SK-N-SH (cell line): Measurements from ENCODE around the gene TSGA10. TPM values are rescaled to one million over a fixed set of nuclear protein-coding genes. Genes with fewer than 3 reads are reported as not detected.

ENCODE experiments used
- CTCF ChIA-PET: fragments of 300-600, 350-600 bp; formaldehyde crosslinking; extraction: SDS; loops from one replicate; lab custom pipeline; 2021; lab: Yijun Ruan, JAX
- POLR2A ChIA-PET: fragments of 350-600 bp; sonication (Branson Sonifier 250); formaldehyde crosslinking; extraction: SDS; loops from one replicate; lab custom pipeline; 2020; ENCODE audit warnings: antibody characterized with exemption, inconsistent platforms; lab: Yijun Ruan, JAX
- DNase-seq: peaks from one replicate; pipeline ENCODE4 v3.0.0; 2012
- H2AFZ ChIP-seq: fragments of 200-600 bp; sonication (generic); 2 replicates; pipeline ENCODE4 v1.8.1; 2016; ENCODE audit warnings: antibody characterized with exemption, mild to moderate bottlenecking, low read depth
- H3F3A ChIP-seq: fragments of 200-600 bp; sonication (generic); replicated peaks from 2 replicates; pipeline ENCODE3; 2016; ENCODE audit warnings: antibody characterized with exemption, mild to moderate bottlenecking; ENCODE audit not compliant: insufficient read depth
- H3K27ac ChIP-seq, 2 experiments: fragments of 200-500 bp in 1 of 2; fragments of 200-600 bp in 1 of 2; sonication (Bioruptor generic) in 1 of 2; sonication (generic), shearing (Covaris generic) in 1 of 2; 2 replicates each; pipeline versions ENCODE4 v1.5.1 to v1.6.1; 2014 to 2016; ENCODE audit warnings: low read depth in 2 of 2, inconsistent platforms in 1 of 2, low read length in 1 of 2, mild to moderate bottlenecking in 1 of 2, mixed read lengths in 1 of 2
- H3K27me3 ChIP-seq: fragments of 200-600 bp; sonication (generic), shearing (Covaris generic); 2 replicates; pipeline ENCODE4 v1.6.1; 2016; ENCODE audit warnings: mixed run types; ENCODE audit not compliant: insufficient read depth
- H3K36me3 ChIP-seq, 2 experiments: fragments of 200-500 bp in 1 of 2; fragments of 200-600 bp in 1 of 2; sonication (Bioruptor generic) in 1 of 2; sonication (generic) in 1 of 2; replicated peaks in 1 of 2; 2 replicates each; pipeline versions ENCODE3 to v1.5.1; 2014 to 2016; ENCODE audit warnings: low read length in 1 of 2, mild to moderate bottlenecking in 1 of 2; ENCODE audit not compliant: insufficient read depth in 2 of 2, control insufficient read depth in 1 of 2
- H3K4me1 ChIP-seq, 2 experiments: fragments of 200-500 bp in 1 of 2; fragments of 200-600 bp in 1 of 2; sonication (Bioruptor generic) in 1 of 2; sonication (generic), shearing (Covaris generic) in 1 of 2; 2 replicates each; pipeline versions ENCODE4 v1.5.1 to v1.6.1; 2014 to 2016; ENCODE audit warnings: low read depth in 1 of 2, low read length in 1 of 2, mixed run types in 1 of 2; ENCODE audit not compliant: insufficient read depth in 2 of 2, control insufficient read depth in 1 of 2
- H3K4me2 ChIP-seq: fragments of 200-600 bp; sonication (generic), shearing (Covaris generic); 2 replicates; pipeline ENCODE4 v1.6.1; 2017; ENCODE audit warnings: mixed run types
- H3K4me3 ChIP-seq, 2 experiments: fragments of 200-500 bp in 1 of 2; fragments of 200-600 bp in 1 of 2; sonication (Bioruptor generic) in 1 of 2; sonication (generic), shearing (Covaris generic) in 1 of 2; 2 replicates each; pipeline versions ENCODE4 v1.5.1 to v1.8.1; 2014 to 2016; ENCODE audit warnings: low read depth in 2 of 2, inconsistent platforms in 1 of 2, low read length in 1 of 2, mild to moderate bottlenecking in 1 of 2, mixed read lengths in 1 of 2, moderate library complexity in 1 of 2
- H3K79me2 ChIP-seq: fragments of 200-600 bp; sonication (generic); 2 replicates; pipeline ENCODE4 v1.8.1; 2017; ENCODE audit warnings: mild to moderate bottlenecking; ENCODE audit not compliant: insufficient read depth
- H3K9ac ChIP-seq: fragments of 200-600 bp; sonication (generic); 2 replicates; pipeline ENCODE4 v1.6.1; 2017; ENCODE audit warnings: mixed run types
- H3K9me2 ChIP-seq: fragments of 200-600 bp; sonication (generic); 2 replicates; pipeline ENCODE4 v1.6.1; 2017; ENCODE audit warnings: mixed run types
- H3K9me3 ChIP-seq: fragments of 200-600 bp; sonication (generic); 2 replicates; pipeline ENCODE4 v1.6.1; 2017; ENCODE audit warnings: mixed run types, mild to moderate bottlenecking, moderate library complexity
- H4K20me1 ChIP-seq: fragments of 200-600 bp; sonication (generic); 2 replicates; pipeline ENCODE4 v1.6.1; 2017; ENCODE audit warnings: mild to moderate bottlenecking, mixed run types; ENCODE audit not compliant: insufficient read depth
- CTCF ChIP-seq: fragments of 200-600 bp; sonication (generic); IDR thresholded peaks from 2 replicates; pipeline ENCODE4 v1.6.1; 2017; ENCODE audit warnings: antibody characterized with exemption, mild to moderate bottlenecking, moderate library complexity
- ELF1 ChIP-seq: IDR thresholded peaks from 2 replicates; pipeline ENCODE4 v1.4.0; 2012
- EP300 ChIP-seq, 2 experiments: IDR thresholded peaks; 2 replicates each; pipeline versions ENCODE4 v1.4.0 to v1.6.1; 2012; ENCODE audit warnings: borderline replicate concordance in 1 of 2, low read depth in 1 of 2, low read length in 1 of 2
- FOXJ3 ChIP-seq: sonication (generic); formaldehyde crosslinking; IDR thresholded peaks from 2 replicates; pipeline ENCODE4 v1.5.1; 2020; ENCODE audit warnings: mild to moderate bottlenecking, missing genetic modification reagents
- FOXM1 ChIP-seq: IDR thresholded peaks from 2 replicates; pipeline ENCODE4 v1.4.0; 2012; ENCODE audit warnings: low read depth, mild to moderate bottlenecking
- GABPA ChIP-seq: IDR thresholded peaks from 2 replicates; pipeline ENCODE4 v1.4.0; 2012; ENCODE audit warnings: low read depth, mild to moderate bottlenecking
- IRF3 ChIP-seq: fragments of 150-350 bp; IDR thresholded peaks from 2 replicates; pipeline ENCODE4 v1.6.1; 2016; ENCODE audit warnings: mild to moderate bottlenecking, low read depth, low read length
- JUND ChIP-seq: IDR thresholded peaks from 2 replicates; pipeline ENCODE4 v1.4.0; 2012
- MAX ChIP-seq: IDR thresholded peaks from 2 replicates; pipeline ENCODE4 v1.4.0; 2012; ENCODE audit warnings: low read depth
- MEF2A ChIP-seq: IDR thresholded peaks from 2 replicates; pipeline ENCODE4 v1.4.0; 2012; ENCODE audit warnings: low read depth, borderline replicate concordance
- MXI1 ChIP-seq: IDR thresholded peaks from 2 replicates; pipeline ENCODE4 v1.6.1; 2012; ENCODE audit warnings: mild to moderate bottlenecking, low read depth, low read length, improper control_type of control experiment
- PBX3 ChIP-seq: IDR thresholded peaks from 2 replicates; pipeline ENCODE4; 2012
- POLR2AphosphoS5 ChIP-seq: IDR thresholded peaks from 2 replicates; pipeline ENCODE4 v1.6.1; 2012; ENCODE audit warnings: low read depth, low read length
- RAD21 ChIP-seq: IDR thresholded peaks from 2 replicates; pipeline ENCODE4 v1.6.1; 2012; ENCODE audit warnings: mild to moderate bottlenecking, low read length
- RCOR1 ChIP-seq: fragments of 150-350 bp; IDR thresholded peaks from 2 replicates; pipeline ENCODE4 v1.6.1; 2017; ENCODE audit warnings: antibody characterized with exemption, low read length
- RFX5 ChIP-seq: IDR thresholded peaks from 2 replicates; pipeline ENCODE4 v1.6.1; 2012; ENCODE audit warnings: mild to moderate bottlenecking, improper control_type of control experiment, low read length
- TAF1 ChIP-seq: IDR thresholded peaks from 2 replicates; pipeline ENCODE4 v1.6.1; 2012; ENCODE audit warnings: low read depth, mild to moderate bottlenecking, low read length, moderate library complexity, borderline replicate concordance
- TCF12 ChIP-seq: IDR thresholded peaks from 2 replicates; pipeline ENCODE4 v1.4.0; 2012
- TEAD4 ChIP-seq: IDR thresholded peaks from 2 replicates; pipeline ENCODE4 v1.4.0; 2012; ENCODE audit warnings: mild to moderate bottlenecking, borderline replicate concordance; ENCODE audit not compliant: insufficient read depth
- USF2 ChIP-seq: fragments of 150-350 bp; IDR thresholded peaks from 2 replicates; pipeline ENCODE4 v1.6.1; 2017; ENCODE audit warnings: antibody characterized with exemption, low read length, low read depth, borderline replicate concordance
- WGBS: methylation state at CpG from one replicate; pipeline ENCODE4 v1.1.6; 2017; ENCODE audit warnings: low lambda C conversion rate; 5-methylcytosine and 5-hydroxymethylcytosine counted together
- polyA plus RNA-seq, 3 experiments: library from polyadenylated mRNA; depleted of rRNA; stranded (reverse); fragments of >200 nt; gene quantifications; 2 replicates each; pipeline ENCODE4 v1.2.3, GENCODE V29; 2012

The TSGA10 gene
- polyA plus RNA-seq, 1 of the 3 experiments (the other 2 are of a cell fraction): 1.8 TPM

- H3K36me3 ChIP-seq: peaks cover 0 to 16% of the 10 kb centered on the region in 2 experiments
- H4K20me1 ChIP-seq: no peaks in the 10 kb centered on the region
- ChIA-PET CTCF (interaction anchor here (0.9 to 1.4 kb wide), 3 partner anchors 26 to 336 kb away, joined by 3 to 5 read pairs (median 3); partner anchors contain the start of gene REV1), POLR2A (interaction anchor here (0.7 to 2.0 kb wide), 7 partner anchors 8 to 183 kb away, joined by 3 to 20 read pairs (median 4); partner anchors contain the start of genes C2orf15 and EIF5B)
- peak overlapping the region in 1 of 2 experiments; percentile 70; a peak in 1 of 4 replicates for H3K27ac ChIP-seq
- no peaks in the 10 kb centered on the region for H3K9me2 ChIP-seq
- H3K4me1 ChIP-seq: peaks cover 0 to 8% of the 10 kb centered on the region in 2 experiments; a peak in 2 of 4 replicates
- peak overlapping the region; percentile 83 for H3K4me2 ChIP-seq
- H3K9ac ChIP-seq: peak overlapping the region; percentile 68
- no peak for TF ChIP-seq GABPA
- no peak for TF ChIP-seq RAD21
- peak overlapping the region; percentile 90 for H2AFZ ChIP-seq
- H3K79me2 ChIP-seq: no peaks in the 10 kb centered on the region
- DNase-seq: peak; percentile 12
- WGBS: 36% methylated on average over 12 of the region's 12 CpGs
- no peaks in the 10 kb centered on the region for H3K9me3 ChIP-seq
- no peaks in the 10 kb centered on the region for H3K27me3 ChIP-seq
- no peaks in the 10 kb centered on the region for H3F3A ChIP-seq
- peak overlapping the region; percentile 83 to 88 for H3K4me3 ChIP-seq
Measured at GRCh38 chr2:99153921-99154604, 679 bp downstream of the TSGA10 start.

- Histone ChIP-seq H3K9ac (no peak overlapping the region), H3K4me2 (no peak overlapping the region), H2AFZ (no peak overlapping the region), H3F3A (no peaks in the 10 kb centered on the region), H4K20me1 (no peaks in the 10 kb centered on the region), H3K27ac (no peak overlapping the region), H3K27me3 (no peaks in the 10 kb centered on the region), H3K4me1 (peaks cover 0 to 8% of the 10 kb centered on the region in 2 experiments; a peak in 2 of 4 replicates), H3K4me3 (no peak overlapping the region), H3K36me3 (peaks cover 0 to 6% of the 10 kb centered on the region in 2 experiments), H3K9me3 (no peaks in the 10 kb centered on the region), H3K79me2 (no peaks in the 10 kb centered on the region), H3K9me2 (no peaks in the 10 kb centered on the region)
- POLR2A ChIA-PET: no interaction called here
- no peak for TF ChIP-seq JUND
- no peak for TF ChIP-seq FOXJ3
- TF ChIP-seq MAX: no peak
- no peak for TF ChIP-seq IRF3
- no peak for TF ChIP-seq TCF12
- no peak for TF ChIP-seq FOXM1
- no peak for TF ChIP-seq EP300 (IDR thresholded peaks at IDR 0.05; ENCODE audit: borderline replicate concordance in 1 of 2, low read depth in 1 of 2, low read length in 1 of 2)
- no peak for TF ChIP-seq TAF1
- no peak for TF ChIP-seq CTCF
- no peak for TF ChIP-seq MEF2A
- no peak for TF ChIP-seq RCOR1
- no peak for TF ChIP-seq RFX5
- no peak for TF ChIP-seq USF2
- no peak for TF ChIP-seq TEAD4
- no peak for TF ChIP-seq MXI1
- no peak for TF ChIP-seq POLR2AphosphoS5
- TF ChIP-seq ELF1: no peak
- no peak for TF ChIP-seq PBX3
- CTCF ChIA-PET: interaction anchor here (0.6 to 1.4 kb wide), 3 partner anchors 17 to 338 kb away, joined by 3 read pairs; partner anchors contain the start of gene REV1
- 95% methylated on average over 7 of the region's 7 CpGs for WGBS
- no peak for DNase-seq
Measured at GRCh38 chr2:99152199-99152895, 2.4 kb downstream of the TSGA10 start.
